Loucy (cell line): ENCODE data around the gene CATSPERD.
"Not testable (repeated sequence)": the region's sequence is repeated elsewhere in the genome, so short reads cannot be mapped to it uniquely, and the experiment has no call there.

Source experiments
- H2AFZ ChIP-seq: fragments of 200-600 bp; sonication (generic); 2 replicates; pipeline ENCODE4 v1.6.0; 2016; ENCODE audit warnings: antibody characterized with exemption, mild to moderate bottlenecking, low read length, moderate library complexity
- H3F3A ChIP-seq: fragments of 200-600 bp; 2 replicates; pipeline ENCODE4 v1.6.0; 2016; ENCODE audit warnings: antibody characterized with exemption, low read depth, mild to moderate bottlenecking
- H3K27me3 ChIP-seq: fragments of 200-600 bp; sonication (generic); 2 replicates; pipeline ENCODE4 v1.6.1; 2014; ENCODE audit warnings: low read length, mild to moderate bottlenecking; ENCODE audit not compliant: insufficient read depth, poor library complexity, severe bottlenecking
- H3K36me3 ChIP-seq: fragments of 200-600 bp; sonication (generic); 2 replicates; pipeline ENCODE4 v1.6.1; 2016; ENCODE audit warnings: low read length; ENCODE audit not compliant: insufficient read depth
- H3K4me1 ChIP-seq: fragments of 200-600 bp; sonication (generic); 2 replicates; pipeline ENCODE4 v1.5.1; 2014; ENCODE audit warnings: low read length, mild to moderate bottlenecking; ENCODE audit not compliant: insufficient read depth, poor library complexity, severe bottlenecking
- H3K4me2 ChIP-seq: fragments of 200-600 bp; sonication (generic); 2 replicates; pipeline ENCODE4 v1.6.0; 2014; ENCODE audit warnings: antibody characterized with exemption, low read length, low read depth, mild to moderate bottlenecking; ENCODE audit not compliant: poor library complexity, severe bottlenecking
- H3K4me3 ChIP-seq: fragments of 200-600 bp; sonication (generic); 2 replicates; pipeline ENCODE4 v1.5.1; 2014; ENCODE audit warnings: low read length, mild to moderate bottlenecking, mixed read lengths; ENCODE audit not compliant: poor library complexity, severe bottlenecking
- H3K79me2 ChIP-seq: fragments of 200-600 bp; sonication (generic); 2 replicates; pipeline ENCODE4 v1.6.1; 2014; ENCODE audit warnings: low read length; ENCODE audit not compliant: insufficient read depth
- H3K9ac ChIP-seq: fragments of 200-600 bp; sonication (generic); 2 replicates; pipeline ENCODE4 v1.6.0; 2014; ENCODE audit warnings: mild to moderate bottlenecking, low read depth, low read length, moderate library complexity; ENCODE audit not compliant: poor library complexity, severe bottlenecking
- H3K9me2 ChIP-seq: fragments of 200-600 bp; sonication (generic); replicated peaks from 2 replicates; pipeline ENCODE4 v1.6.1; 2016; ENCODE audit warnings: low read depth, low read length, mixed read lengths
- H3K9me3 ChIP-seq: fragments of 200-600 bp; sonication (generic); 2 replicates; pipeline ENCODE4 v1.6.1; 2014; ENCODE audit warnings: mild to moderate bottlenecking, antibody characterized with exemption, low read length, low read depth; ENCODE audit not compliant: insufficient read depth
- H4K20me1 ChIP-seq: fragments of 200-600 bp; sonication (generic); 2 replicates; pipeline ENCODE4 v1.6.0; 2014; ENCODE audit warnings: antibody characterized with exemption, low read length, mild to moderate bottlenecking; ENCODE audit not compliant: insufficient read depth, poor library complexity, severe bottlenecking
- EZH2phosphoT487 ChIP-seq: fragments of 200-600 bp; IDR thresholded peaks from 2 replicates; pipeline ENCODE4 v1.6.1; 2018; ENCODE audit warnings: antibody characterized with exemption, mild to moderate bottlenecking, moderate library complexity, borderline replicate concordance
- TF ChIP-seq, protein P1 (sequence below): fragments of 200-600 bp; sonication (generic); conservative IDR thresholded peaks from 2 replicates; pipeline ENCODE4 v1.5.1; 2014; ENCODE audit warnings: mild to moderate bottlenecking, antibody characterized with exemption, low read length

Gene CATSPERD

DNA sequence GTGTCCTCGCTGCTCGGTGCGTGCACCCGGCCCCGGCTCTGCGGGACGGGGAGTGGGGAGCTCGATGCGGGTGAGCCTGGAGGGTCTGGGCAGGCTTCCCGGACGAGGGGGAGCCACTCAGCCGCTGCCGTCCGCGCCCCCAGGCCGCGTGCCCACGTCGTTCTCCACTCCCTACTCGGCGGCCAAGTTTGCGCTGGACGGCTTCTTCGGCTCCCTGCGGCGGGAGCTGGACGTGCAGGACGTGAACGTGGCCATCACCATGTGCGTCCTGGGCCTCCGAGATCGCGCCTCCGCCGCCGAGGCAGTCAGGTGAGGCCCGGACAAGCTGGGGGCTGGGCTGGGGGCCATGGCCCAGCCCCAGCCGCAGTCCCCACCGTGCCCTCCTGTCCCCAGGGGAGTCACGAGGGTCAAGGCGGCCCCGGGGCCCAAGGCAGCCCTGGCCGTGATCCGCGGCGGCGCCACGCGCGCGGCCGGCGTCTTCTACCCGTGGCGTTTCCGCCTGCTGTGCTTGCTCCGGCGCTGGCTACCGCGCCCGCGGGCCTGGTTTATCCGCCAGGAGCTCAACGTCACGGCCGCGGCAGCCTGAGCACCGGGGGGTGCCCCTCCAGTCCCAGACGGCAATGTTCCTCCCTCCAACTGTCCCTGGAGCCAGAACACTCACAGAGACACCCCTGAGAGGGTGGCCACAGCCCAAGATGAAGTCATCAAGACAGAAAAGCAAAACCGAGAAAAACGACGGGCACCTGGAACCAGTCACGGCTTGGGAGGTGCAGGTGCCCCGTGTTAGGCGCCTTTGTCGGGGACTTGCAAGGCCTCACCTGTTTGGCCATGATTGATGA, 32.9 kb upstream of the CATSPERD start:
- H3F3A ChIP-seq, result no peaks in the 10 kb centered on the region
- TF ChIP-seq EZH2phosphoT487, result no peak
- TF ChIP-seq, protein P1, sequence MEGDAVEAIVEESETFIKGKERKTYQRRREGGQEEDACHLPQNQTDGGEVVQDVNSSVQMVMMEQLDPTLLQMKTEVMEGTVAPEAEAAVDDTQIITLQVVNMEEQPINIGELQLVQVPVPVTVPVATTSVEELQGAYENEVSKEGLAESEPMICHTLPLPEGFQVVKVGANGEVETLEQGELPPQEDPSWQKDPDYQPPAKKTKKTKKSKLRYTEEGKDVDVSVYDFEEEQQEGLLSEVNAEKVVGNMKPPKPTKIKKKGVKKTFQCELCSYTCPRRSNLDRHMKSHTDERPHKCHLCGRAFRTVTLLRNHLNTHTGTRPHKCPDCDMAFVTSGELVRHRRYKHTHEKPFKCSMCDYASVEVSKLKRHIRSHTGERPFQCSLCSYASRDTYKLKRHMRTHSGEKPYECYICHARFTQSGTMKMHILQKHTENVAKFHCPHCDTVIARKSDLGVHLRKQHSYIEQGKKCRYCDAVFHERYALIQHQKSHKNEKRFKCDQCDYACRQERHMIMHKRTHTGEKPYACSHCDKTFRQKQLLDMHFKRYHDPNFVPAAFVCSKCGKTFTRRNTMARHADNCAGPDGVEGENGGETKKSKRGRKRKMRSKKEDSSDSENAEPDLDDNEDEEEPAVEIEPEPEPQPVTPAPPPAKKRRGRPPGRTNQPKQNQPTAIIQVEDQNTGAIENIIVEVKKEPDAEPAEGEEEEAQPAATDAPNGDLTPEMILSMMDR, result no peak
- H3K9me2 ChIP-seq, result no peaks in the 10 kb centered on the region
- H3K27me3 ChIP-seq, result peaks cover 9% of the 10 kb centered on the region
- H3K36me3 ChIP-seq, result peaks cover 15% of the 10 kb centered on the region; the same call in 1 of the 2 replicates
- H3K9me3 ChIP-seq, result no peaks in the 10 kb centered on the region
- peaks cover 25% of the 10 kb centered on the region for H3K79me2 ChIP-seq
- no peak overlapping the region for H3K9ac ChIP-seq
- H3K4me1 ChIP-seq, result peaks cover 14% of the 10 kb centered on the region
- no peak overlapping the region for H3K4me2 ChIP-seq
- peaks cover 25% of the 10 kb centered on the region for H4K20me1 ChIP-seq
- no peak overlapping the region for H3K4me3 ChIP-seq
- H2AFZ ChIP-seq, result no peak overlapping the region

DNA sequence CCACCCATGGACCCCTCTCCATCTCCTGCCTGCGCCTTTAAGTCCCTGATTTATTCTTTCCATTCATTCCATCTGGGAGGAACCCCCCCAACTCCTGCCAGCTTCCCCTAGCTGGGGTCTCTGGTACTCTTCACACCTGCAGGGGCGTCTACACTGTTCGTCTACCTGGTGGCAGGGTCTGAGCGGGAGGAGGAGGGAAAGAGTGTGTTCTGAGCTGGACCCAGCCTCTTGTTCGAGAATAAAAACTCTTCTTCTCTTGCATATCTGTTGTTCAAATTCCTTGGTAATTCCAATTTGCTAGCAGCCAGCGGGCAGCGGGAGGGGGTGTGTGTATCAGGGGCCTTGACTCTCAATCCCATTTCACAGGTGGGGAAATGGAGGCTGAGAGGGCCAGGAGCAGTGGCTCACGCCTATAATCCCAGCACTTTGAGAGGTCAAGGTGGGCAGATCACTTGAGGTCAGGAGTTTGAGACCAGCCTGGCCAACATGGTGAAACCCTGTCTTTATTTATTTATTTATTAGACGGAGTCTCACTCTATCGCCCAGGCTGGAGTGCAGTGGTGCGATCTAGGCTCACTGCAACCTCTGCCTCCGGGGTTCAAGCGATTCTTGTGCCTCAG, 32.1 kb upstream of the CATSPERD start:
- not testable (repeated sequence) for H3K4me3 ChIP-seq

DNA sequence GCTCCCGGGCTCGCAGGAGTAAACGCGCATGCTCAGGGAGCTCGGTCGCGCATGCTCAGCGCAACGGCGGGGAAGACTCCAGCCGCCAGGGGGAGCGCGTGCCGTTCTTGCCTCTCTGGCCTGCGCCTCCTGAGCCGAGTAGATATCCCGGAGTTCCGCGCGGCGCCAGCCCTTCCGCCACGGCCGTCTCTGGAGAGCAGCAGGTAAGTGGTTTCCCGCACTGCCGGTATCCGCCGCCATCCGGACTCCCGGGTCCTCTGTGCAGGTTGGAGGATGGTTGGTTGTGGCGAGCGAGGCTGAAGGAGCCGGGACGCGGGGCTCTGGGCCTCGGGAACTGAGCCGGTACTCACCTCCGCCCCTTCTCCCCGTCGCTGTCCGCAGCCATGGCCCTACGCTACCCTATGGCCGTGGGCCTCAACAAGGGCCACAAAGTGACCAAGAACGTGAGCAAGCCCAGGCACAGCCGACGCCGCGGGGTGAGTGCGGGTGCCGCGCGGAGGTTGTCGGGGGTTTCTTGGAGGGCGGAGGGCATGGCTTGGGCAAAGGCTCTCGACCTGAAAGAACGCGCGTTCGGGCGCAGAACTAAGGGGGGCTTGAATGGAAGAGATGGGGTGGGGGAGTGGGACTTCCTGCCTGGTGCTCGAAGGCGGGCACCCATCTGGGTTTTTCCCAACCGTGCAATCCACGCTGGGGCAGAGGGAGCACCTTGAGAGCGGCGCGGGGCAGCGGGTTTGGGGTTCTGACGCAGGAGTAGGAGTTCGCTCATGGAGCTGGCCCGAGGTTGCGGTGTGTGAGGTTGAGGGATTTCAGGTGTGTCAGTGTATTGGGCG, 30.1 kb upstream of the CATSPERD start, which contains the start of gene RPL36:
Gene RPL36 (plus strand): TSS at position 171 of the 830 bp plus-strand sequence. CDS start 213 bp downstream, at position 384.
- H3K9ac ChIP-seq, result peak within 1 kb of the TSS; percentile 99
- H3K9me3 ChIP-seq, result no peaks in the 10 kb centered on the region
- peaks cover 52% of the 10 kb centered on the region for H4K20me1 ChIP-seq
- peak within 1 kb of the TSS; percentile 92 for H2AFZ ChIP-seq
- H3K27me3 ChIP-seq, result peaks cover 9% of the 10 kb centered on the region
- peak within 1 kb of the TSS; percentile 98 for H3K4me2 ChIP-seq
- H3K36me3 ChIP-seq, result peaks cover 43% of the 10 kb centered on the region; the same call in 1 of the 2 replicates
- H3K79me2 ChIP-seq, result peaks cover 53% of the 10 kb centered on the region
- H3K9me2 ChIP-seq, result no peaks in the 10 kb centered on the region
- no peak for TF ChIP-seq EZH2phosphoT487
- TF ChIP-seq, protein P1, result peak; percentile 81
- H3K4me1 ChIP-seq, result peaks cover 15% of the 10 kb centered on the region
- peak within 1 kb of the TSS; percentile 91 for H3K4me3 ChIP-seq
- H3F3A ChIP-seq, result no peaks in the 10 kb centered on the region

More for the DNA sequence above, 32.1 kb upstream of the CATSPERD start:
- Histone ChIP-seq H3K36me3 (peaks cover 23% of the 10 kb centered on the region; the same call in 1 of the 2 replicates), H3K4me1 (peaks cover 15% of the 10 kb centered on the region), H3K79me2 (peaks cover 33% of the 10 kb centered on the region), H4K20me1 (peaks cover 33% of the 10 kb centered on the region)
- not testable (repeated sequence) for H3K9me3 ChIP-seq, H2AFZ ChIP-seq, H3K27me3 ChIP-seq, H3K4me2 ChIP-seq, H3K9me2 ChIP-seq, H3K9ac ChIP-seq, H3F3A ChIP-seq
